WERI-Rb-1 (cell line): ENCODE measurements around the gene RASSF4.

ENCODE experiments used
- DNase-seq: peaks from one replicate; pipeline ENCODE4 v3.0.0-alpha.2; 2020
- H3K27ac ChIP-seq: fragments of 250-450 bp; sonication (Bioruptor Pico); 2 replicates; pipeline ENCODE4 v1.5.1; 2020; ENCODE audit warnings: mild to moderate bottlenecking, moderate library complexity
- H3K27me3 ChIP-seq: fragments of 250-450 bp; sonication (Bioruptor Pico); 2 replicates; pipeline ENCODE4 v1.5.1; 2021; ENCODE audit warnings: mild to moderate bottlenecking, low read depth, moderate library complexity; ENCODE audit not compliant: insufficient read depth, severe bottlenecking
- H3K36me3 ChIP-seq: fragments of 250-450 bp; sonication (Bioruptor Pico); 2 replicates; pipeline ENCODE4 v1.5.1; 2020; ENCODE audit warnings: mild to moderate bottlenecking, moderate library complexity
- H3K4me3 ChIP-seq: 2 replicates; pipeline ENCODE4 v1.5.1; 2011; ENCODE audit warnings: low read depth, mild to moderate bottlenecking, control low read depth, low read length
- H3K9me3 ChIP-seq: fragments of 250-450 bp; sonication (Bioruptor Pico); 2 replicates; pipeline ENCODE4 v1.5.1; 2021; ENCODE audit warnings: mild to moderate bottlenecking, moderate library complexity; ENCODE audit not compliant: severe bottlenecking
- TF ChIP-seq, protein P1 (sequence below): IDR thresholded peaks from 2 replicates; pipeline ENCODE4 v1.5.1; 2011; ENCODE audit warnings: low read depth, mild to moderate bottlenecking, control low read depth, inconsistent platforms, low read length

The RASSF4 gene

DNA sequence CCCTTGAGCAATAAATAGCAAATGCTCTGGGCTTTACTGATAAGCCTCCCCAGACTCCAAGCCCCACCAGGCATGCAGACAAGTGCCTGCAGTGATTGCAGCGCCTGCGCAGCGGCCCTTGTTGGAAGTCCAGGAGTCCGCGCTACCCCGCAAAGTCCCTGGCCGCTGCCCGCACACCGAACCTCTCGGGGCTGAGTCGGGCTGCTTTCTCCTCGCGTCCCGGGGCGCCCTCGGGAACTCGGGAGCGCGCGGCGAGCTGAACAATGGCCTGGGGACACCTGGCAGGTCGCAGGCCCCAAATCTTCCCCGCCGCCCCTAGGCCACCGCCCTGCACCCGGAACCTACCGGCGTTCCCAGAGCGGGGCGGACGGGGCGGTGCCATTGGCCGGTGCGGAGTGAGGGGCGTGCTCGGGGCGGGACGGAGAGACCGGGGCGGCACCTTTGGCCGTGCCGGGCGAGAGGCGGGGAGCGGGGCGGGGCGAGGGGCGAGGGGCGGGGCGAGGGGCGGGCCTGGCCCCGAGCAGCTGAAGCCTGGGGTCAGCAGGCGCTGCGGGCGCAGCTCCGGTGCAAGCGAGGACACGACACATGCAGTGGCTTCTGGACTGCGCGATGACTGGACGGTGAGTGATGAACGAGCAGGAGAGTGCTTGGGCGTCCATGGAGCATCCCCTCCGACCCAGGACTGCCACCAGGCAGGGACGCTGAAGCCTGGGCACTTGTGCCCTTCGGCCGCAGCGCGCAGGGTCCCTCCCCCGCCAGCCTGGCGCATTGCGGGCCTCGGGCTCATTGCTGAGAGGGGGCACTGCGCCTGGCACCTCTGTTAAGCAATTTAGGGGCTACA lies at the start of gene RASSF4:
Gene RASSF4 (plus strand): TSS at position 556 of the 841 bp plus-strand sequence. CDS start 10,401 bp downstream, outside the sequence.
- H3K9me3 ChIP-seq, result peaks cover 3% of the 10 kb centered on the region
- peak; percentile 95 for DNase-seq
- H3K36me3 ChIP-seq, result no peaks in the 10 kb centered on the region; the same call in 1 of the 2 replicates
- H3K27ac ChIP-seq, result peak within 1 kb of the TSS; percentile 92
- peak within 1 kb of the TSS; percentile 73 for H3K4me3 ChIP-seq
- no peaks in the 10 kb centered on the region for H3K27me3 ChIP-seq
- TF ChIP-seq, protein P1, sequence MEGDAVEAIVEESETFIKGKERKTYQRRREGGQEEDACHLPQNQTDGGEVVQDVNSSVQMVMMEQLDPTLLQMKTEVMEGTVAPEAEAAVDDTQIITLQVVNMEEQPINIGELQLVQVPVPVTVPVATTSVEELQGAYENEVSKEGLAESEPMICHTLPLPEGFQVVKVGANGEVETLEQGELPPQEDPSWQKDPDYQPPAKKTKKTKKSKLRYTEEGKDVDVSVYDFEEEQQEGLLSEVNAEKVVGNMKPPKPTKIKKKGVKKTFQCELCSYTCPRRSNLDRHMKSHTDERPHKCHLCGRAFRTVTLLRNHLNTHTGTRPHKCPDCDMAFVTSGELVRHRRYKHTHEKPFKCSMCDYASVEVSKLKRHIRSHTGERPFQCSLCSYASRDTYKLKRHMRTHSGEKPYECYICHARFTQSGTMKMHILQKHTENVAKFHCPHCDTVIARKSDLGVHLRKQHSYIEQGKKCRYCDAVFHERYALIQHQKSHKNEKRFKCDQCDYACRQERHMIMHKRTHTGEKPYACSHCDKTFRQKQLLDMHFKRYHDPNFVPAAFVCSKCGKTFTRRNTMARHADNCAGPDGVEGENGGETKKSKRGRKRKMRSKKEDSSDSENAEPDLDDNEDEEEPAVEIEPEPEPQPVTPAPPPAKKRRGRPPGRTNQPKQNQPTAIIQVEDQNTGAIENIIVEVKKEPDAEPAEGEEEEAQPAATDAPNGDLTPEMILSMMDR, result no peak

DNA sequence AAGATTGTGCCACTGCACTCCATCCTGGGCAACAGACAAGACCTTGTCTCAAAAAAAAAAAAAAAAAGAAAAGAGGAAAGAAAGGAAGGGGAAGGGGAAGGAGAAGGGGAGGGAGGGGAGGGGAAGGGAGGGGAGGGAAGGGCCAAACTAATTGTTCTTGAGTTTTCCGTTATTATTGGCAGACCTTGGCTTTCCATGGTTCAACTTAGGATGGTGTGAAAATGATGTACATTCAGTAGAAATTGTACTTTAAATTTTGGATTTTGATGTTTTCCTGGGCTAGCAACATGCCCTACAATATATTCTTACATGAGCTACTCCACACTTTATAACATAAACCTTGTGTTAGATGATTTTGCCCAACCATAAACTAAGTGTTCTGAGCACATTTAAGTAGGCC lies 49.7 kb upstream of the RASSF4 start:
- DNase-seq, result no peak
- Histone ChIP-seq H3K9me3 (peaks cover 5% of the 10 kb centered on the region), H3K36me3 (no peaks in the 10 kb centered on the region), H3K27me3 (no peaks in the 10 kb centered on the region), H3K27ac (peak overlapping the region; percentile 81), H3K4me3 (no peak overlapping the region)
- TF ChIP-seq, protein P1, result no peak

- TF ChIP-seq, protein P1, result no peak
- Histone ChIP-seq H3K9me3 (peaks cover under 1% of the 10 kb centered on the region), H3K27ac (peak overlapping the region; percentile 81), H3K27me3 (no peaks in the 10 kb centered on the region), H3K4me3 (0 out of 2 replicates have a peak overlapping the region, but pooled peaks have one; percentile 11), H3K36me3 (no peaks in the 10 kb centered on the region)
- peak; percentile 35 for DNase-seq
Measured at GRCh38 chr10:44910602-44911001, 49.0 kb upstream of the RASSF4 start.

DNA sequence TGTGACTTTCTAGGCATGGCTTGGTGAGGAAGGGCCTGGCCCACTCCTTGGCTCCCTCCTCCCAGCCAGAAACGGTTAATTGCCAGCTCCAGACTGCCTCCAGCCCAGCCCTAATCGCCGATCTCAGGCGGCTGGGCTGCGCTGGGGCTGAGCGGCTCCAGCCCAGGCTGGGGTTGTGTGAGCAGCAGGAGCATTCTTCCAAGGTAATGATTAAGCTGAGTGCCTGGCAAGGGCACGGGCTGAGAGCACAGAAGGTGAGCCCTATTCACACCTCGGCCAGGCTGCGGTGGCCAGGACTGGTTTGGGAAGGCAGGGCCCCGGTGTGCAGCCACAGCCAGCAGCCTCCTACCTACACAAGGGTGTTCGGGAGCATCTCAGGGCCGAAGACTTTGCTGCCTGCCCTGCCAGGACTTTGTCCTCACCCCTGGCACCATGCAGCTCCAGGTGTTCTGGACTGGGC lies 48.5 kb upstream of the RASSF4 start, which contains the start of gene TMEM72:
Gene TMEM72 (plus strand): TSS at position 257 of the 460 bp plus-strand sequence. CDS start 176 bp downstream, at position 433.
- H3K4me3 ChIP-seq, result peak within 1 kb of the TSS; percentile 11
- peak; percentile 81 for DNase-seq
- peak within 1 kb of the TSS; percentile 81 for H3K27ac ChIP-seq
- H3K36me3 ChIP-seq, result no peaks in the 10 kb centered on the region
- TF ChIP-seq, protein P1, result no peak
- H3K27me3 ChIP-seq, result no peaks in the 10 kb centered on the region
- no peaks in the 10 kb centered on the region for H3K9me3 ChIP-seq

GRCh38 chr10:44911951-44912350 lies 47.7 kb upstream of the RASSF4 start:
- Histone ChIP-seq H3K27ac (peak overlapping the region; percentile 81), H3K27me3 (no peaks in the 10 kb centered on the region), H3K4me3 (no peak overlapping the region), H3K36me3 (no peaks in the 10 kb centered on the region), H3K9me3 (no peaks in the 10 kb centered on the region)
- TF ChIP-seq, protein P1, result no peak
- no peak for DNase-seq
